Suprapubic skin (tissue), 4 donors: ENCODE results near the gene PDE4B.
"Not testable (repeated sequence)": the region's sequence is repeated elsewhere in the genome, so short reads cannot be mapped to it uniquely, and the experiment has no call there.

Source experiments
- CTCF ChIP-seq, 2 donors: fragments of 200-600 bp in 1 of 2; fragments of 450-650 bp in 1 of 2; sonication (generic) in 1 of 2; IDR thresholded peaks; one replicate each; pipeline ENCODE4 v1.5.1; 2016 to 2019; ENCODE audit warnings: antibody characterized with exemption in 2 of 2, mild to moderate bottlenecking in 1 of 2, moderate library complexity in 1 of 2
- EP300 ChIP-seq: sonication (generic); formaldehyde crosslinking; IDR thresholded peaks from one replicate; pipeline ENCODE4 v1.6.1; 2017; ENCODE audit warnings: antibody characterized with exemption
- POLR2A ChIP-seq, 2 donors: fragments of 450-650 bp; IDR thresholded peaks; one replicate each; pipeline ENCODE4 v1.6.1; 2017; ENCODE audit warnings: antibody characterized with exemption in 2 of 2, mild to moderate bottlenecking in 2 of 2, moderate library complexity in 2 of 2
- POLR2AphosphoS5 ChIP-seq, 3 donors: sonication (generic); formaldehyde crosslinking; IDR thresholded peaks; one replicate each; pipeline ENCODE4 v1.6.1; 2017; ENCODE audit warnings: antibody characterized with exemption in 3 of 3

- TF ChIP-seq CTCF (IDR thresholded peaks at IDR 0.05); POLR2A (IDR thresholded peaks at IDR 0.05); POLR2AphosphoS5 (IDR thresholded peaks at IDR 0.05); EP300: not testable (repeated sequence)
Measured at GRCh38 chr1:65878342-65878741, 85.6 kb downstream of the PDE4B start.
